Stomach (tissue), 4 donors: ENCODE data around the gene HNRNPA2B1.

Experiments used
- POLR2A ChIP-seq, 4 donors: fragments of 450-650 bp; IDR thresholded peaks; one replicate each; pipeline ENCODE4 v1.6.1; 2016; ENCODE audit warnings: antibody characterized with exemption in 4 of 4, control low read depth in 2 of 4, mild to moderate bottlenecking in 1 of 4, moderate library complexity in 1 of 4
- TF ChIP-seq, protein P1 (sequence below), 7 experiments: fragments of 450-650 bp in 4 of 7; fragments of 200-600 bp in 3 of 7; sonication (generic) in 3 of 7; IDR thresholded peaks; one replicate each; pipeline ENCODE4 v1.5.1; 2016 to 2019; ENCODE audit warnings: antibody characterized with exemption in 7 of 7, control low read depth in 2 of 7, mild to moderate bottlenecking in 1 of 7

DNA sequence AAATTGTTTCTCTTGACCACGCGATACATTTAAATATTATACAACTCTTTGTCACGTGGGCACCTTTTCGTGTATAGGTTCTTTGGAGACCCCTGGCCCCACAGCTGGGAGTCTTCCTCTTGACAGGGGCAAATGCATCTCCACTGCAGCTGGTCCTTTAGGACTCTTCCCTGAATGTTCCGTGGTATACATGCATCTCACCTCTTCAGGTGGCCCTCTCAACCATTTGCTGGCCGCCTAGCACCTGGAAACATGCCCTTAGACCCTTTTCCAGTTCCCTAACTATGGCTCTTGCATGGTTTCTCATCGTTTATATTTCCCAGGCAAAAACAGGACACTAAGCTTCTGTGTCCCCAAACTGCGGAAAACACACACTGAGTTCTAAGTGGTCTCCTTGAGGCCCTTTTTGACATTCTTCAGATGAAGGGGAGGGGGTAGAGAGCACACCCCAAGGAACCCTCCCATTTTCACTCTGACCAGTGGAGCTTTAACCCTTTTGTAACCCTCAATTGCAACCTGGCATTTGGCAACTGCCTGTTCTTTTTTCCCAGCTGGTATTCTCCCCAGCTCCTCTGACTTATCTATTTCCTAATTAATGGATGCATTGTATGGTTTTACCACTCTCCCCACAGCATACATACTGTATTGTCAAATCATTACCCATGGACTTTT lies 20.6 kb downstream of the HNRNPA2B1 start:
- TF ChIP-seq, protein P1, sequence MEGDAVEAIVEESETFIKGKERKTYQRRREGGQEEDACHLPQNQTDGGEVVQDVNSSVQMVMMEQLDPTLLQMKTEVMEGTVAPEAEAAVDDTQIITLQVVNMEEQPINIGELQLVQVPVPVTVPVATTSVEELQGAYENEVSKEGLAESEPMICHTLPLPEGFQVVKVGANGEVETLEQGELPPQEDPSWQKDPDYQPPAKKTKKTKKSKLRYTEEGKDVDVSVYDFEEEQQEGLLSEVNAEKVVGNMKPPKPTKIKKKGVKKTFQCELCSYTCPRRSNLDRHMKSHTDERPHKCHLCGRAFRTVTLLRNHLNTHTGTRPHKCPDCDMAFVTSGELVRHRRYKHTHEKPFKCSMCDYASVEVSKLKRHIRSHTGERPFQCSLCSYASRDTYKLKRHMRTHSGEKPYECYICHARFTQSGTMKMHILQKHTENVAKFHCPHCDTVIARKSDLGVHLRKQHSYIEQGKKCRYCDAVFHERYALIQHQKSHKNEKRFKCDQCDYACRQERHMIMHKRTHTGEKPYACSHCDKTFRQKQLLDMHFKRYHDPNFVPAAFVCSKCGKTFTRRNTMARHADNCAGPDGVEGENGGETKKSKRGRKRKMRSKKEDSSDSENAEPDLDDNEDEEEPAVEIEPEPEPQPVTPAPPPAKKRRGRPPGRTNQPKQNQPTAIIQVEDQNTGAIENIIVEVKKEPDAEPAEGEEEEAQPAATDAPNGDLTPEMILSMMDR (IDR thresholded peaks at IDR 0.05), result no peak
- no peak for TF ChIP-seq POLR2A (IDR thresholded peaks at IDR 0.05)
